HepG2 (cell line): ENCODE measurements around the gene TOR4A. TPM values are rescaled to one million over a fixed set of nuclear protein-coding genes. Genes with fewer than 3 reads are reported as not detected.

ENCODE experiments used
- ATAC-seq: fragments of 200-7000 bp; cut with Tn5 transposase; 3 replicates; pipeline ENCODE4 v1.9.1; 2020; ENCODE audit warnings: mild to moderate bottlenecking, moderate library complexity
- BruUV-seq: library from RNA; stranded (reverse); fragments of 400-500 nt; replicated peaks from 2 replicates; lab custom pipeline; 2021; lab: Mats Ljungman, UMichigan
- CTCF ChIA-PET: fragments of 300-600 bp; formaldehyde crosslinking; extraction: SDS; loops from one replicate; lab custom pipeline; 2021; ENCODE audit warnings: low total read pairs, inconsistent platforms, low intra/inter-chr PET ratio; lab: Yijun Ruan, JAX
- POLR2A ChIA-PET: fragments of 350-600 bp; sonication (Branson Sonifier 250); formaldehyde crosslinking; loops from one replicate; lab custom pipeline; 2020; ENCODE audit warnings: antibody characterized with exemption, inconsistent platforms; lab: Yijun Ruan, JAX
- DNase-seq: peaks from one replicate; pipeline ENCODE4 v3.0.0-alpha.2; 2015; ENCODE audit warnings: low spot score
- FAIRE-seq: peaks from 3 replicates; lab custom pipeline; 2011; peaks lifted over from hg19 to GRCh38; lab: Jason Lieb, UNC
- H2AFZ ChIP-seq: one replicate; pipeline ENCODE4 v1.6.1; 2011; ENCODE audit warnings: low read length, inconsistent platforms
- H3K27ac ChIP-seq: fragments of 300-600 bp; 3 replicates; pipeline ENCODE4 v1.8.0; 2011; ENCODE audit warnings: mixed run types, mild to moderate bottlenecking, mixed read lengths, low read length, inconsistent platforms; ENCODE audit not compliant: insufficient read depth; ENCODE audit errors: extremely low read length
- H3K27me3 ChIP-seq, 2 experiments: fragments of 200-600 bp in 1 of 2; 2 replicates in 1 of 2; 3 replicates in 1 of 2; pipeline versions ENCODE4 v1.6.0 to v1.8.0; 2011; ENCODE audit warnings: low read length in 2 of 2, mild to moderate bottlenecking in 2 of 2, moderate library complexity in 2 of 2, inconsistent platforms in 1 of 2; ENCODE audit not compliant: insufficient read depth in 2 of 2, control insufficient read depth in 1 of 2
- H3K36me3 ChIP-seq, 2 experiments: fragments of 200-600 bp in 1 of 2; replicated peaks in 1 of 2; 2 replicates in 1 of 2; 3 replicates in 1 of 2; pipeline versions ENCODE4 v1.5.1 to v1.8.0; 2011; ENCODE audit warnings: low read length in 2 of 2, inconsistent platforms in 1 of 2; ENCODE audit not compliant: insufficient read depth in 2 of 2, control insufficient read depth in 1 of 2
- H3K4me1 ChIP-seq: 2 replicates; pipeline ENCODE4 v1.5.1; 2012; ENCODE audit warnings: low read length, inconsistent platforms; ENCODE audit not compliant: insufficient read depth
- H3K4me2 ChIP-seq: 2 replicates; pipeline ENCODE4 v1.6.0; 2011; ENCODE audit warnings: low read depth, low read length, inconsistent platforms
- H3K4me3 ChIP-seq, 3 experiments: fragments of 200-600 bp in 1 of 3; sonication (generic), shearing (Covaris generic) in 1 of 3; replicated peaks in 1 of 3; 2 replicates each; pipeline ENCODE4 v1.5.1; 2011 to 2016; ENCODE audit warnings: low read length in 3 of 3, inconsistent platforms in 2 of 3, low read depth in 2 of 3, mild to moderate bottlenecking in 2 of 3, control low read depth in 1 of 3, mixed read lengths in 1 of 3; ENCODE audit not compliant: insufficient read depth in 1 of 3
- H3K79me2 ChIP-seq: one replicate; pipeline ENCODE4 v1.6.1; 2011; ENCODE audit warnings: low read length, inconsistent platforms; ENCODE audit not compliant: insufficient read depth
- H3K9ac ChIP-seq: 2 replicates; pipeline ENCODE4 v1.6.0; 2011; ENCODE audit warnings: mild to moderate bottlenecking, low read depth, low read length, inconsistent platforms; ENCODE audit not compliant: insufficient read depth
- H3K9me3 ChIP-seq: 2 replicates; pipeline ENCODE4 v1.5.1; 2012; ENCODE audit warnings: mild to moderate bottlenecking, low read length
- H4K20me1 ChIP-seq: 2 replicates; pipeline ENCODE4 v1.6.0; 2011; ENCODE audit warnings: inconsistent platforms, mild to moderate bottlenecking, low read length, moderate library complexity; ENCODE audit not compliant: insufficient read depth
- EHMT2 ChIP-seq: fragments of 200-600 bp; sonication (generic); IDR thresholded peaks from 2 replicates; pipeline ENCODE4 v1.7.0; 2017; ENCODE audit warnings: antibody characterized with exemption, low read depth, low read length, borderline replicate concordance
- FIP1L1 ChIP-seq: fragments of 200-400 bp; formaldehyde crosslinking; IDR thresholded peaks from 2 replicates; pipeline ENCODE4 v1.6.1; 2018; ENCODE audit warnings: low read depth, mild to moderate bottlenecking, low read length, moderate library complexity, borderline replicate concordance; ENCODE audit not compliant: insufficient read depth
- HNRNPLL ChIP-seq: fragments of 200-400 bp; formaldehyde crosslinking; IDR thresholded peaks from 2 replicates; pipeline ENCODE4 v1.6.1; 2017; ENCODE audit warnings: mild to moderate bottlenecking, low read depth, low read length; ENCODE audit not compliant: poor library complexity, severe bottlenecking
- KDM2A ChIP-seq: sonication (generic); formaldehyde crosslinking; IDR thresholded peaks from 2 replicates; pipeline ENCODE4 v1.4.0; 2020; ENCODE audit warnings: low read depth, missing genetic modification reagents, borderline replicate concordance
- MAX ChIP-seq: IDR thresholded peaks from 2 replicates; pipeline ENCODE4 v1.6.1; 2012; ENCODE audit warnings: inconsistent platforms
- MYC ChIP-seq: sonication (generic); formaldehyde crosslinking; IDR thresholded peaks from 2 replicates; pipeline ENCODE4 v1.9.0; 2021; ENCODE audit warnings: missing genetic modification reagents, borderline replicate concordance
- NCOA2 ChIP-seq: sonication (generic); formaldehyde crosslinking; IDR thresholded peaks from 2 replicates; pipeline ENCODE4 v1.8.0; 2022; ENCODE audit warnings: inconsistent platforms
- SAP130 ChIP-seq: IDR thresholded peaks from 2 replicates; pipeline ENCODE4 v1.6.1; 2016; ENCODE audit warnings: low read depth
- SNAPC2 ChIP-seq: sonication (generic); formaldehyde crosslinking; IDR thresholded peaks from 2 replicates; pipeline ENCODE4 v1.8.1; 2022; ENCODE audit warnings: mild to moderate bottlenecking, missing genetic modification reagents
- SOX6 ChIP-seq, 2 experiments: fragments of 450-650 bp in 1 of 2; sonication (generic) in 1 of 2; formaldehyde crosslinking in 1 of 2; IDR thresholded peaks; 2 replicates each; pipeline versions ENCODE4 v1.4.0 to v1.6.1; 2017 to 2020; ENCODE audit warnings: antibody characterized with exemption in 1 of 2, mild to moderate bottlenecking in 1 of 2, missing genetic modification reagents in 1 of 2
- SP1 ChIP-seq, 2 experiments: fragments of 450-650 bp in 1 of 2; sonication (generic) in 1 of 2; formaldehyde crosslinking in 1 of 2; IDR thresholded peaks; 2 replicates each; pipeline versions ENCODE4 v1.4.0 to v1.6.1; 2016 to 2020; ENCODE audit warnings: missing genetic modification reagents in 1 of 2
- TEAD3 ChIP-seq: optimal IDR thresholded peaks from 2 replicates; pipeline ENCODE3; 2016; ENCODE audit warnings: borderline replicate concordance
- ZNF224 ChIP-seq: sonication (generic); formaldehyde crosslinking; IDR thresholded peaks from 2 replicates; pipeline ENCODE4 v1.5.0; 2020; ENCODE audit warnings: mild to moderate bottlenecking, missing genetic modification reagents
- ZNF446 ChIP-seq: sonication (generic); formaldehyde crosslinking; IDR thresholded peaks from 2 replicates; pipeline ENCODE4 v1.5.0; 2020; ENCODE audit warnings: mild to moderate bottlenecking, missing genetic modification reagents
- ZNF687 ChIP-seq: sonication (generic); formaldehyde crosslinking; IDR thresholded peaks from 2 replicates; pipeline ENCODE4 v1.5.1; 2020; ENCODE audit warnings: mild to moderate bottlenecking, missing genetic modification reagents, moderate library complexity
- ZNF788 ChIP-seq: sonication (generic); formaldehyde crosslinking; IDR thresholded peaks from 2 replicates; pipeline ENCODE4 v1.5.0; 2020; ENCODE audit warnings: mild to moderate bottlenecking, missing genetic modification reagents, borderline replicate concordance
- WGBS: methylation state at CpG from one replicate; pipeline ENCODE4 v1.1.6; 2017; ENCODE audit warnings: low lambda C conversion rate; 5-methylcytosine and 5-hydroxymethylcytosine counted together
- in situ Hi-C: cut with HindIII; loops from 2 replicates; pipeline ENCODE4 v1.10.0; 2017; ENCODE audit warnings: low pct_unique_long_range_greater_than_20kb; ENCODE audit not compliant: extremely low pct_ligation_motif_present
- intact Hi-C: fragments of 100-400 bp; cut with micrococcal nuclease; formaldehyde crosslinking; loops from one replicate; pipeline ENCODE4 v1.10.0; 2022; ENCODE audit not compliant: unreplicated experiment
- polyA plus RNA-seq, 8 experiments: library from polyadenylated mRNA; depleted of rRNA in 3 of 8; stranded (reverse) in 7 of 8; unstranded in 1 of 8; fragments of >200 nt; fragmentation: Illumina TruSeq in 4 of 8; extraction: Trizol in 4 of 8; gene quantifications; 2 replicates each; pipeline versions ENCODE4 v1.2.1 to v1.2.3, GENCODE V29; 2011 to 2016; ENCODE audit warnings: low read depth in 4 of 8, missing spikeins in 1 of 8, mixed read lengths in 1 of 8; ENCODE audit not compliant: insufficient read depth in 1 of 8
- total RNA-seq, 5 experiments: library from RNA; depleted of rRNA; stranded (reverse); fragments of >200 nt; fragmentation: Illumina TruSeq; extraction: Trizol; gene quantifications; 2 replicates each; pipeline ENCODE4 v1.2.3, GENCODE V29; 2016; ENCODE audit warnings: low read depth in 1 of 5

TOR4A gene
- total and polyA plus RNA-seq, 2 of the 13 experiments (the other 11 are each of a cell fraction or from before 2014, with no cell fraction given) = 11.1 to 14.2 TPM

GRCh38 chr9:137247135-137247915 lies 30.2 kb upstream of the TOR4A start (continued):
- TF ChIP-seq SOX6 (IDR thresholded peaks at IDR 0.05) (no peak), SOX6 (CRISPR knock-in tag; IDR thresholded peaks at IDR 0.05) (0 out of 2 replicates have a peak, but pooled peaks have one; percentile 7), TEAD3 (CRISPR knock-in tag) (peak; percentile 52), ZNF446 (CRISPR knock-in tag) (peak; percentile 34; the same call in 1 of the 2 replicates)
- TF ChIP-seq, all 625 proteins: peak for 16

GRCh38 chr9:137247916-137248175 lies 29.7 kb upstream of the TOR4A start:
- POLR2A ChIA-PET = interaction anchor here (0.5 to 1.3 kb wide), 4 partner anchors 29 to 96 kb away, joined by 3 to 8 read pairs (median 4); partner anchors contain the start of genes TOR4A and TPRN
- CTCF ChIA-PET = interaction anchor here (1.1 kb wide), 1 partner anchor 12 kb away, joined by 3 read pairs; no protein-coding TSS in a partner anchor
- H3K9ac ChIP-seq = peak overlapping the region; percentile 7; the same call in 1 of the 2 replicates

More at GRCh38 chr9:137247916-137248175, 29.7 kb upstream of the TOR4A start:
- Histone ChIP-seq H3K9me3 (no peaks in the 10 kb centered on the region), H3K27ac (no peak overlapping the region), H4K20me1 (peaks cover 14% of the 10 kb centered on the region), H3K27me3 (peaks cover 2 to 9% of the 10 kb centered on the region in 2 experiments; a peak in 2 of 5 replicates), H3K4me3 (peak overlapping the region in 2 of 3 experiments; percentile 7 to 64; a peak in 2 of 6 replicates), H3K79me2 (peaks cover 11% of the 10 kb centered on the region), H3K36me3 (peaks cover 2 to 8% of the 10 kb centered on the region in 2 experiments; a peak in 3 of 5 replicates), H3K4me2 (peak overlapping the region; percentile 87), H2AFZ (no peak overlapping the region), H3K4me1 (peaks cover 86% of the 10 kb centered on the region)
- BruUV-seq = no TSS peak
- in situ Hi-C loops (no loop called here), intact Hi-C loops (no loop called here)
- ATAC-seq (no peak), FAIRE-seq (no peak), DNase-seq (no peak)
- TF ChIP-seq ZNF224 = no peak
- TF ChIP-seq ZNF788 (CRISPR knock-in tag) = 0 out of 2 replicates have a peak, but pooled peaks have one; percentile 12
- peak; percentile 10; the same call in 1 of the 2 replicates for TF ChIP-seq SAP130 (CRISPR knock-in tag)
- no peak for TF ChIP-seq MAX
- 0 out of 2 replicates have a peak, but pooled peaks have one; percentile 3 for TF ChIP-seq MYC (CRISPR knock-in tag)
- TF ChIP-seq NCOA2 (CRISPR knock-in tag) = no peak
- TF ChIP-seq SP1 (IDR thresholded peaks at IDR 0.05) = no peak
- no peak for TF ChIP-seq SP1 (CRISPR knock-in tag; IDR thresholded peaks at IDR 0.05)
- TF ChIP-seq KDM2A (CRISPR knock-in tag) = 0 out of 2 replicates have a peak, but pooled peaks have one; percentile 24
- no peak for TF ChIP-seq FIP1L1
- 0 out of 2 replicates have a peak, but pooled peaks have one; percentile 0 for TF ChIP-seq ZNF687 (CRISPR knock-in tag)
- TF ChIP-seq HNRNPLL = peak; percentile 21
- no peak for TF ChIP-seq EHMT2
- no peak for TF ChIP-seq SNAPC2 (CRISPR knock-in tag)
- 49% methylated on average over 5 of the region's 6 CpGs for WGBS
